K562 (cell line): ENCODE data around the gene CST3. TPM values are rescaled to one million over a fixed set of nuclear protein-coding genes. Genes with fewer than 3 reads are reported as not detected.

ENCODE experiments used
- ATAC-seq: fragments of 200-7000 bp; cut with Tn5 transposase; 3 replicates; pipeline ENCODE4 v1.9.1; 2020; ENCODE audit warnings: moderate library complexity
- BruUV-seq: library from RNA; stranded (reverse); fragments of 400-500 nt; replicated peaks from 2 replicates; lab custom pipeline; 2021; lab: Mats Ljungman, UMichigan
- CTCF ChIA-PET: fragments of 300-600 bp; formaldehyde crosslinking; extraction: SDS; loops from one replicate; lab custom pipeline; 2021; ENCODE audit warnings: low intra/inter-chr PET ratio; lab: Yijun Ruan, JAX
- POLR2A ChIA-PET: fragments of 300-600, 350-650 bp; sonication (Branson Sonifier 250); formaldehyde crosslinking; extraction: SDS; loops from one replicate; lab custom pipeline; 2021; ENCODE audit warnings: antibody characterized with exemption, inconsistent platforms; lab: Yijun Ruan, JAX
- DNase-seq, 4 experiments: peaks; one replicate each; pipeline versions ENCODE4 v3.0.0 to v3.0.0-alpha.2; 2011 to 2018; ENCODE audit warnings: low spot score in 3 of 4, mixed read lengths in 3 of 4; ENCODE audit errors: extremely low read depth in 1 of 4
- FAIRE-seq: peaks from 2 replicates; lab custom pipeline; 2011; peaks lifted over from hg19 to GRCh38; lab: Jason Lieb, UNC
- H2AFZ ChIP-seq: 2 replicates; pipeline ENCODE4 v1.6.0; 2011; ENCODE audit warnings: low read depth, low read length, control low read depth, inconsistent platforms
- H3K27ac ChIP-seq: fragments of 200-600 bp; 3 replicates; pipeline ENCODE4 v1.8.0; 2011; ENCODE audit warnings: low read depth, mild to moderate bottlenecking, control low read depth, inconsistent platforms, low read length, moderate library complexity, mixed read lengths; ENCODE audit errors: extremely low read depth
- H3K27me3 ChIP-seq, 2 experiments: fragments of 300-600 bp in 1 of 2; 2 replicates in 1 of 2; 3 replicates in 1 of 2; pipeline versions ENCODE4 v1.6.0 to v1.8.0; 2011; ENCODE audit warnings: inconsistent platforms in 2 of 2, low read length in 2 of 2, mild to moderate bottlenecking in 1 of 2, mixed read lengths in 1 of 2, moderate library complexity in 1 of 2; ENCODE audit not compliant: control insufficient read depth in 2 of 2, insufficient read depth in 2 of 2
- H3K36me3 ChIP-seq: fragments of 300-600 bp; 3 replicates; pipeline ENCODE4 v1.8.0; 2011; ENCODE audit warnings: mild to moderate bottlenecking, low read length, inconsistent platforms; ENCODE audit not compliant: control insufficient read depth, insufficient read depth
- H3K4me1 ChIP-seq, 2 experiments: fragments of 200-600 bp in 1 of 2; replicated peaks in 1 of 2; 2 replicates in 1 of 2; 3 replicates in 1 of 2; pipeline versions ENCODE4 v1.5.1 to v1.8.0; 2011; ENCODE audit warnings: inconsistent platforms in 2 of 2, low read length in 2 of 2, mild to moderate bottlenecking in 1 of 2, mixed read lengths in 1 of 2, moderate library complexity in 1 of 2; ENCODE audit not compliant: control insufficient read depth in 2 of 2, insufficient read depth in 2 of 2
- H3K4me2 ChIP-seq: 2 replicates; pipeline ENCODE4 v1.6.1; 2011; ENCODE audit warnings: low read length, control low read depth, inconsistent platforms, mixed read lengths; ENCODE audit not compliant: insufficient read depth
- H3K4me3 ChIP-seq: fragments of 200-600 bp; sonication (generic), shearing (Covaris generic); 2 replicates; pipeline ENCODE4 v1.5.1; 2016; ENCODE audit warnings: control low read depth, inconsistent platforms
- H3K79me2 ChIP-seq: fragments of 200-600 bp; 3 replicates; pipeline ENCODE4 v1.8.0; 2011; ENCODE audit warnings: low read length, inconsistent platforms; ENCODE audit not compliant: control insufficient read depth, insufficient read depth
- H3K9ac ChIP-seq, 2 experiments: 2 replicates each; pipeline versions ENCODE4 v1.6.0 to v1.6.1; 2011; ENCODE audit warnings: low read depth in 2 of 2, low read length in 2 of 2, control low read depth in 1 of 2, inconsistent platforms in 1 of 2, mild to moderate bottlenecking in 1 of 2, mixed read lengths in 1 of 2; ENCODE audit not compliant: insufficient read depth in 1 of 2
- H3K9me1 ChIP-seq: one replicate; pipeline ENCODE4 v1.6.0; 2011; ENCODE audit warnings: inconsistent platforms, mild to moderate bottlenecking, low read length, moderate library complexity; ENCODE audit not compliant: control insufficient read depth, insufficient read depth
- H3K9me3 ChIP-seq: replicated peaks from 2 replicates; pipeline ENCODE4 v1.5.1; 2011; ENCODE audit warnings: low read depth, low read length, inconsistent platforms; ENCODE audit not compliant: control insufficient read depth, insufficient read depth
- H4K20me1 ChIP-seq: replicated peaks from 2 replicates; pipeline ENCODE4 v1.6.1; 2011; ENCODE audit warnings: low read length, inconsistent platforms, mixed read lengths; ENCODE audit not compliant: control insufficient read depth, insufficient read depth
- SMARCA5 ChIP-seq: fragments of 450-650 bp; IDR thresholded peaks from 2 replicates; pipeline ENCODE4 v1.6.1; 2016
- ZNF316 ChIP-seq: fragments of 450-650 bp; IDR thresholded peaks from 2 replicates; pipeline ENCODE4 v1.6.1; 2016
- WGBS: fragments of 100-300 bp; shearing (Covaris generic); methylation state at CpG from one replicate; pipeline ENCODE4 v1.1.6; 2016; ENCODE audit warnings: low coverage, mixed read lengths; ENCODE audit not compliant: insufficient coverage; ENCODE audit errors: missing lambda C conversion rate; 5-methylcytosine and 5-hydroxymethylcytosine counted together
- in situ Hi-C: fragments of 300-500 bp; cut with MboI; formaldehyde crosslinking; loops from 4 replicates; pipeline ENCODE4 v1.15.0; 2018; ENCODE audit warnings: inconsistent platforms, mixed read lengths
- intact Hi-C: fragments of 100-400 bp; cut with micrococcal nuclease; formaldehyde crosslinking; loops from 2 replicates; pipeline ENCODE4 v1.14.2; 2022
- polyA plus RNA-seq, 8 experiments: library from polyadenylated mRNA; depleted of rRNA in 4 of 8; stranded (reverse) in 5 of 8; unstranded in 3 of 8; fragments of >200 nt; fragmentation: Nextera tagmentation in 2 of 8; fragmentation: Illumina TruSeq in 1 of 8; extraction: Ambion mirVana in 2 of 8; extraction: Trizol in 1 of 8; gene quantifications; 2 replicates each; pipeline versions ENCODE4 v1.2.1 to v1.2.3, GENCODE V29; 2011 to 2014; ENCODE audit warnings: inconsistent platforms in 1 of 8, missing spikeins in 1 of 8
- total RNA-seq, 7 experiments: library from RNA; depleted of rRNA in 6 of 7; stranded (reverse); fragments of >200 nt in 6 of 7; fragmentation: Illumina TruSeq in 2 of 7; extraction: Trizol in 2 of 7; gene quantifications; 2 replicates each; pipeline versions ENCODE4 v1.2.1 to v1.2.3, GENCODE V29; 2011 to 2021; ENCODE audit warnings: low replicate concordance in 1 of 7
- TF ChIP-seq, protein P1 (sequence below): sonication (generic); formaldehyde crosslinking; IDR thresholded peaks from 2 replicates; pipeline ENCODE4 v1.8.0; 2023; ENCODE audit warnings: mild to moderate bottlenecking, missing genetic modification reagents
- TF ChIP-seq, protein P2 (sequence below): fragments of 450-650 bp; IDR thresholded peaks from 2 replicates; pipeline ENCODE4 v1.6.1; 2016; ENCODE audit warnings: missing biosample characterization, missing genetic modification characterization
- TF ChIP-seq, protein P3 (sequence below): fragments of 450-650 bp; IDR thresholded peaks from 2 replicates; pipeline ENCODE4 v1.6.1; 2016; ENCODE audit warnings: low read depth

The CST3 gene
- total and polyA plus RNA-seq, 9 of the 15 experiments (the other 6 are each of a cell fraction or from before 2014, with no cell fraction given), result 8.7 to 113 (median 48.5) TPM

- no peak for FAIRE-seq
- in situ Hi-C loops (no loop called here), intact Hi-C loops (no loop called here)
Measured at GRCh38 chr20:23607497-23608245, 30.1 kb downstream of the CST3 start.

More at GRCh38 chr20:23607497-23608245, 30.1 kb downstream of the CST3 start:
- Histone ChIP-seq H2AFZ (no peak overlapping the region), H3K9me1 (no peaks in the 10 kb centered on the region), H3K36me3 (no peaks in the 10 kb centered on the region), H3K27ac (no peak overlapping the region), H4K20me1 (peaks cover 6% of the 10 kb centered on the region; the same call in 1 of the 2 replicates), H3K9me3 (no peaks in the 10 kb centered on the region), H3K27me3 (peaks cover 0 to 8% of the 10 kb centered on the region in 2 experiments; a peak in 2 of 5 replicates), H3K9ac (no peak overlapping the region), H3K79me2 (no peaks in the 10 kb centered on the region), H3K4me1 (no peaks in the 10 kb centered on the region; a peak in 1 of 5 replicates), H3K4me3 (no peak overlapping the region), H3K4me2 (no peak overlapping the region)
- no TSS peak for BruUV-seq
- DNase-seq (no peak), ATAC-seq (no peak)
- CTCF ChIA-PET, result interaction anchor here (2.4 kb wide), 1 partner anchor 166 kb away, joined by 25 read pairs; no protein-coding TSS in a partner anchor
- 20% methylated on average over 13 of the region's 14 CpGs for WGBS
- TF ChIP-seq, protein P1, sequence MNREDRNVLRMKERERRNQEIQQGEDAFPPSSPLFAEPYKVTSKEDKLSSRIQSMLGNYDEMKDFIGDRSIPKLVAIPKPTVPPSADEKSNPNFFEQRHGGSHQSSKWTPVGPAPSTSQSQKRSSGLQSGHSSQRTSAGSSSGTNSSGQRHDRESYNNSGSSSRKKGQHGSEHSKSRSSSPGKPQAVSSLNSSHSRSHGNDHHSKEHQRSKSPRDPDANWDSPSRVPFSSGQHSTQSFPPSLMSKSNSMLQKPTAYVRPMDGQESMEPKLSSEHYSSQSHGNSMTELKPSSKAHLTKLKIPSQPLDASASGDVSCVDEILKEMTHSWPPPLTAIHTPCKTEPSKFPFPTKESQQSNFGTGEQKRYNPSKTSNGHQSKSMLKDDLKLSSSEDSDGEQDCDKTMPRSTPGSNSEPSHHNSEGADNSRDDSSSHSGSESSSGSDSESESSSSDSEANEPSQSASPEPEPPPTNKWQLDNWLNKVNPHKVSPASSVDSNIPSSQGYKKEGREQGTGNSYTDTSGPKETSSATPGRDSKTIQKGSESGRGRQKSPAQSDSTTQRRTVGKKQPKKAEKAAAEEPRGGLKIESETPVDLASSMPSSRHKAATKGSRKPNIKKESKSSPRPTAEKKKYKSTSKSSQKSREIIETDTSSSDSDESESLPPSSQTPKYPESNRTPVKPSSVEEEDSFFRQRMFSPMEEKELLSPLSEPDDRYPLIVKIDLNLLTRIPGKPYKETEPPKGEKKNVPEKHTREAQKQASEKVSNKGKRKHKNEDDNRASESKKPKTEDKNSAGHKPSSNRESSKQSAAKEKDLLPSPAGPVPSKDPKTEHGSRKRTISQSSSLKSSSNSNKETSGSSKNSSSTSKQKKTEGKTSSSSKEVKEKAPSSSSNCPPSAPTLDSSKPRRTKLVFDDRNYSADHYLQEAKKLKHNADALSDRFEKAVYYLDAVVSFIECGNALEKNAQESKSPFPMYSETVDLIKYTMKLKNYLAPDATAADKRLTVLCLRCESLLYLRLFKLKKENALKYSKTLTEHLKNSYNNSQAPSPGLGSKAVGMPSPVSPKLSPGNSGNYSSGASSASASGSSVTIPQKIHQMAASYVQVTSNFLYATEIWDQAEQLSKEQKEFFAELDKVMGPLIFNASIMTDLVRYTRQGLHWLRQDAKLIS (CRISPR knock-in tag), result no peak
- TF ChIP-seq ZNF316 (no peak), SMARCA5 (no peak)
- TF ChIP-seq, protein P2, sequence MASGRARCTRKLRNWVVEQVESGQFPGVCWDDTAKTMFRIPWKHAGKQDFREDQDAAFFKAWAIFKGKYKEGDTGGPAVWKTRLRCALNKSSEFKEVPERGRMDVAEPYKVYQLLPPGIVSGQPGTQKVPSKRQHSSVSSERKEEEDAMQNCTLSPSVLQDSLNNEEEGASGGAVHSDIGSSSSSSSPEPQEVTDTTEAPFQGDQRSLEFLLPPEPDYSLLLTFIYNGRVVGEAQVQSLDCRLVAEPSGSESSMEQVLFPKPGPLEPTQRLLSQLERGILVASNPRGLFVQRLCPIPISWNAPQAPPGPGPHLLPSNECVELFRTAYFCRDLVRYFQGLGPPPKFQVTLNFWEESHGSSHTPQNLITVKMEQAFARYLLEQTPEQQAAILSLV (tag), result no peak
- TF ChIP-seq, protein P3, sequence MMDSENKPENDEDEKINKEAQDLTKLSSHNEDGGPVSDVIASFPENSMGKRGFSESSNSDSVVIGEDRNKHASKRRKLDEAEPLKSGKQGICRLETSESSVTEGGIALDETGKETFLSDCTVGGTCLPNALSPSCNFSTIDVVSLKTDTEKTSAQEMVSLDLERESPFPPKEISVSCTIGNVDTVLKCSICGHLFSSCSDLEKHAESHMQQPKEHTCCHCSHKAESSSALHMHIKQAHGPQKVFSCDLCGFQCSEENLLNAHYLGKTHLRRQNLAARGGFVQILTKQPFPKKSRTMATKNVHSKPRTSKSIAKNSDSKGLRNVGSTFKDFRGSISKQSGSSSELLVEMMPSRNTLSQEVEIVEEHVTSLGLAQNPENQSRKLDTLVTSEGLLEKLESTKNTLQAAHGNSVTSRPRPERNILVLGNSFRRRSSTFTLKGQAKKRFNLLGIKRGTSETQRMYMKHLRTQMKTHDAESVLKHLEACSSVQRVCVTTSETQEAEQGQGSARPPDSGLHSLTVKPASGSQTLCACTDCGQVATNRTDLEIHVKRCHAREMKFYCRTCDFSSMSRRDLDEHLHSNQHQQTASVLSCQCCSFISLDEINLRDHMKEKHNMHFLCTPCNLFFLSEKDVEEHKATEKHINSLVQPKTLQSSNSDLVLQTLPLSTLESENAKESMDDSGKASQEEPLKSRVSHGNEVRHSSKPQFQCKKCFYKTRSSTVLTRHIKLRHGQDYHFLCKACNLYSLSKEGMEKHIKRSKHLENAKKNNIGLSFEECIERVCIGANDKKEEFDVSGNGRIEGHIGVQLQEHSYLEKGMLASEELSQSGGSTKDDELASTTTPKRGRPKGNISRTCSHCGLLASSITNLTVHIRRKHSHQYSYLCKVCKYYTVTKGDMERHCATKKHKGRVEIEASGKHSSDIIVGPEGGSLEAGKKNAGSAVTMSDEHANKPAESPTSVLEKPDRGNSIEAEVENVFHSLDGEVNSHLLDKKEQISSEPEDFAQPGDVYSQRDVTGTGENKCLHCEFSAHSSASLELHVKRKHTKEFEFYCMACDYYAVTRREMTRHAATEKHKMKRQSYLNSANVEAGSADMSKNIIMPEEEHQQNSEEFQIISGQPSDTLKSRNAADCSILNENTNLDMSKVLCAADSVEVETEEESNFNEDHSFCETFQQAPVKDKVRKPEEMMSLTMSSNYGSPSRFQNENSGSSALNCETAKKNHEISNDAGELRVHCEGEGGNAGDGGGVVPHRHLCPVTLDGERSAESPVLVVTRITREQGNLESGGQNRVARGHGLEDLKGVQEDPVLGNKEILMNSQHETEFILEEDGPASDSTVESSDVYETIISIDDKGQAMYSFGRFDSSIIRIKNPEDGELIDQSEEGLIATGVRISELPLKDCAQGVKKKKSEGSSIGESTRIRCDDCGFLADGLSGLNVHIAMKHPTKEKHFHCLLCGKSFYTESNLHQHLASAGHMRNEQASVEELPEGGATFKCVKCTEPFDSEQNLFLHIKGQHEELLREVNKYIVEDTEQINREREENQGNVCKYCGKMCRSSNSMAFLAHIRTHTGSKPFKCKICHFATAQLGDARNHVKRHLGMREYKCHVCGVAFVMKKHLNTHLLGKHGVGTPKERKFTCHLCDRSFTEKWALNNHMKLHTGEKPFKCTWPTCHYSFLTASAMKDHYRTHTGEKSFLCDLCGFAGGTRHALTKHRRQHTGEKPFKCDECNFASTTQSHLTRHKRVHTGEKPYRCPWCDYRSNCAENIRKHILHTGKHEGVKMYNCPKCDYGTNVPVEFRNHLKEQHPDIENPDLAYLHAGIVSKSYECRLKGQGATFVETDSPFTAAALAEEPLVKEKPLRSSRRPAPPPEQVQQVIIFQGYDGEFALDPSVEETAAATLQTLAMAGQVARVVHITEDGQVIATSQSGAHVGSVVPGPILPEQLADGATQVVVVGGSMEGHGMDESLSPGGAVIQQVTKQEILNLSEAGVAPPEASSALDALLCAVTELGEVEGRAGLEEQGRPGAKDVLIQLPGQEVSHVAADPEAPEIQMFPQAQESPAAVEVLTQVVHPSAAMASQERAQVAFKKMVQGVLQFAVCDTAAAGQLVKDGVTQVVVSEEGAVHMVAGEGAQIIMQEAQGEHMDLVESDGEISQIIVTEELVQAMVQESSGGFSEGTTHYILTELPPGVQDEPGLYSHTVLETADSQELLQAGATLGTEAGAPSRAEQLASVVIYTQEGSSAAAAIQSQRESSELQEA, result no peak
- POLR2A ChIA-PET, result interaction anchor here (1.0 kb wide), 1 partner anchor 164 kb away, joined by 3 read pairs; no protein-coding TSS in a partner anchor
